Neural cell (in vitro differentiated cells): Measurements from ENCODE around the gene SELENOO.

Experiments
- CTCF ChIP-seq: fragments of 450-650 bp; IDR thresholded peaks from 2 replicates; pipeline ENCODE4 v1.5.1; 2014; ENCODE audit warnings: antibody characterized with exemption, mild to moderate bottlenecking, moderate library complexity; ENCODE audit not compliant: poor library complexity, severe bottlenecking
- MXI1 ChIP-seq: fragments of 450-650 bp; conservative IDR thresholded peaks from 2 replicates; pipeline ENCODE4 v1.6.1; 2014; ENCODE audit warnings: antibody characterized with exemption, mild to moderate bottlenecking; ENCODE audit not compliant: poor library complexity, severe bottlenecking

GRCh38 chr22:50220603-50221409, 20.0 kb downstream of the SELENOO start:
- no peak for TF ChIP-seq CTCF
- no peak for TF ChIP-seq MXI1
